WTC11 (cell line): ENCODE data around the gene NXPH4. TPM values are rescaled to one million over a fixed set of nuclear protein-coding genes. Genes with fewer than 3 reads are reported as not detected.

Source experiments
- ATAC-seq: fragments of 200-7000 bp; cut with Tn5 transposase; 2 replicates; pipeline ENCODE4 v1.10.0; 2021; ENCODE audit warnings: mild to moderate bottlenecking, moderate library complexity
- CTCF ChIA-PET: fragments of 300-600 bp; sonication (Branson Sonifier 250); formaldehyde crosslinking; loops from one replicate; lab custom pipeline; 2021; ENCODE audit warnings: antibody characterized with exemption; lab: Charles Lee
- POLR2A ChIA-PET: fragments of 350-600 bp; sonication (Branson Sonifier 250); formaldehyde crosslinking; loops from one replicate; lab custom pipeline; 2021; ENCODE audit warnings: antibody characterized with exemption; lab: Charles Lee
- DNase-seq: peaks from one replicate; pipeline ENCODE4 v3.0.0; 2021; ENCODE audit warnings: low spot score
- H3K27ac Mint-ChIP-seq: 2 replicates; pipeline ENCODE4 v1.8.0; 2021; ENCODE audit warnings: mixed read lengths
- H3K27me3 Mint-ChIP-seq: 2 replicates; pipeline ENCODE4 v1.8.0; 2021; ENCODE audit warnings: low read depth, mild to moderate bottlenecking, moderate library complexity, mixed read lengths
- H3K36me3 Mint-ChIP-seq: 2 replicates; pipeline ENCODE4 v1.8.0; 2021; ENCODE audit warnings: mixed read lengths
- H3K4me1 Mint-ChIP-seq: 2 replicates; pipeline ENCODE4 v1.8.0; 2022; ENCODE audit warnings: mixed read lengths
- H3K4me3 Mint-ChIP-seq: 2 replicates; pipeline ENCODE4 v1.8.0; 2021; ENCODE audit warnings: mild to moderate bottlenecking, moderate library complexity, mixed read lengths
- H3K9me3 Mint-ChIP-seq: 2 replicates; pipeline ENCODE4 v1.8.0; 2021; ENCODE audit warnings: mixed read lengths
- ARID4B ChIP-seq: sonication (generic); formaldehyde crosslinking; IDR thresholded peaks from 2 replicates; pipeline ENCODE4 v1.8.0; 2023; ENCODE audit warnings: missing genetic modification reagents, mild to moderate bottlenecking, borderline replicate concordance
- ETV6 ChIP-seq: sonication (generic); formaldehyde crosslinking; IDR thresholded peaks from 2 replicates; pipeline ENCODE4 v1.8.1; 2022; ENCODE audit warnings: mild to moderate bottlenecking, missing genetic modification reagents
- FOXP4 ChIP-seq: sonication (generic); formaldehyde crosslinking; IDR thresholded peaks from 2 replicates; pipeline ENCODE4 v1.8.0; 2022; ENCODE audit warnings: mild to moderate bottlenecking, missing genetic modification reagents
- GRHL2 ChIP-seq: fragments of 250-450 bp; sonication (Bioruptor Pico); IDR thresholded peaks from 2 replicates; pipeline ENCODE4 v1.8.0; 2022; ENCODE audit warnings: mild to moderate bottlenecking, moderate library complexity; ENCODE audit not compliant: insufficient replicate concordance, severe bottlenecking
- HMGXB4 ChIP-seq: sonication (generic); formaldehyde crosslinking; IDR thresholded peaks from 2 replicates; pipeline ENCODE4 v1.8.1; 2023; ENCODE audit warnings: mild to moderate bottlenecking, moderate library complexity, missing genetic modification reagents
- IRF2 ChIP-seq: sonication (generic); formaldehyde crosslinking; IDR thresholded peaks from 2 replicates; pipeline ENCODE4 v1.8.0; 2022; ENCODE audit warnings: low read depth, missing genetic modification reagents, borderline replicate concordance
- MAX ChIP-seq: sonication (generic); formaldehyde crosslinking; IDR thresholded peaks from 2 replicates; pipeline ENCODE4 v1.8.0; 2022; ENCODE audit warnings: mild to moderate bottlenecking, missing genetic modification reagents
- MXD4 ChIP-seq: fragments of 250-450 bp; sonication (Bioruptor Pico); IDR thresholded peaks from 2 replicates; pipeline ENCODE4 v1.8.0; 2021; ENCODE audit warnings: mild to moderate bottlenecking, moderate library complexity, borderline replicate concordance
- NFATC4 ChIP-seq: fragments of 250-450 bp; sonication (Bioruptor Pico); IDR thresholded peaks from 2 replicates; pipeline ENCODE4 v1.9.0; 2021; ENCODE audit warnings: mild to moderate bottlenecking
- NR1H2 ChIP-seq: sonication (generic); formaldehyde crosslinking; IDR thresholded peaks from 2 replicates; pipeline ENCODE4 v1.9.0; 2021; ENCODE audit warnings: mild to moderate bottlenecking, moderate library complexity, missing genetic modification reagents
- RELA ChIP-seq: sonication (generic); formaldehyde crosslinking; IDR thresholded peaks from 2 replicates; pipeline ENCODE4 v1.8.1; 2022; ENCODE audit warnings: missing genetic modification reagents, mild to moderate bottlenecking, borderline replicate concordance
- TP53 ChIP-seq: sonication (generic); formaldehyde crosslinking; IDR thresholded peaks from 2 replicates; pipeline ENCODE4 v1.8.1; 2023; ENCODE audit warnings: mild to moderate bottlenecking, missing genetic modification reagents
- USF2 ChIP-seq: sonication (generic); formaldehyde crosslinking; IDR thresholded peaks from 2 replicates; pipeline ENCODE4 v1.8.1; 2023; ENCODE audit warnings: mild to moderate bottlenecking, missing genetic modification reagents, moderate library complexity
- ZBTB21 ChIP-seq: sonication (generic); formaldehyde crosslinking; IDR thresholded peaks from 2 replicates; pipeline ENCODE4 v1.8.1; 2023; ENCODE audit warnings: mild to moderate bottlenecking, missing genetic modification reagents, borderline replicate concordance
- ZNF219 ChIP-seq: sonication (generic); formaldehyde crosslinking; IDR thresholded peaks from 2 replicates; pipeline ENCODE4 v1.8.0; 2023; ENCODE audit warnings: missing genetic modification reagents, mild to moderate bottlenecking, borderline replicate concordance
- ZNF263 ChIP-seq: sonication (generic); formaldehyde crosslinking; IDR thresholded peaks from 2 replicates; pipeline ENCODE4 v1.8.1; 2022; ENCODE audit warnings: low read depth, mild to moderate bottlenecking, moderate library complexity, missing genetic modification reagents
- ZNF425 ChIP-seq: fragments of 250-450 bp; sonication (Bioruptor Pico); conservative IDR thresholded peaks from 2 replicates; pipeline ENCODE4 v1.9.0; 2021; ENCODE audit warnings: mild to moderate bottlenecking
- ZNF512 ChIP-seq: sonication (generic); formaldehyde crosslinking; IDR thresholded peaks from 2 replicates; pipeline ENCODE4 v1.8.1; 2022; ENCODE audit warnings: missing genetic modification reagents, borderline replicate concordance
- total RNA-seq: library from RNA; stranded (reverse); gene quantifications from 3 replicates; pipeline ENCODE4 v1.2.3, GENCODE V29; 2021

Gene NXPH4
- total RNA-seq, 1 experiment from 2014 or later: 4.9 TPM

GRCh38 chr12:57266681-57267080 is 50.1 kb downstream of the NXPH4 start:
- Mint-ChIP-seq H3K4me3 (no peak overlapping the region), H3K36me3 (peaks cover 21% of the 10 kb centered on the region), H3K9me3 (no peaks in the 10 kb centered on the region), H3K27ac (peak overlapping the region; percentile 86; the same call in 1 of the 2 replicates), H3K27me3 (no peaks in the 10 kb centered on the region), H3K4me1 (peaks cover 5% of the 10 kb centered on the region)
- ATAC-seq (no peak), DNase-seq (no peak)
- POLR2A ChIA-PET: no interaction called here
- TF ChIP-seq TP53 (CRISPR knock-in tag): no peak
- CTCF ChIA-PET: interaction anchor here (1.0 to 4.6 kb wide), 4 partner anchors 21 to 210 kb away, joined by 4 to 22 read pairs (median 6); no protein-coding TSS in a partner anchor

- DNase-seq: no peak
- ChIA-PET POLR2A (no interaction called here), CTCF (interaction anchor here (0.9 to 1.3 kb wide), 2 partner anchors 55 to 184 kb away, joined by 3 to 4 read pairs; no protein-coding TSS in a partner anchor)
- H3K27me3 Mint-ChIP-seq: no peaks in the 10 kb centered on the region
- no peaks in the 10 kb centered on the region for H3K4me1 Mint-ChIP-seq
- no peak for ATAC-seq
- no peak overlapping the region for H3K27ac Mint-ChIP-seq
- H3K9me3 Mint-ChIP-seq: no peaks in the 10 kb centered on the region
- TF ChIP-seq ETV6 (CRISPR knock-in tag): no peak
- no peak for TF ChIP-seq FOXP4 (CRISPR knock-in tag)
- no peak for TF ChIP-seq ZNF263 (CRISPR knock-in tag)
- no peak for TF ChIP-seq NR1H2 (CRISPR knock-in tag)
- no peak for TF ChIP-seq ZNF512 (CRISPR knock-in tag)
- no peak for TF ChIP-seq USF2 (CRISPR knock-in tag)
- no peak for TF ChIP-seq ZBTB21 (CRISPR knock-in tag)
- TF ChIP-seq RELA (CRISPR knock-in tag): no peak
- no peak for TF ChIP-seq GRHL2 (CRISPR knock-in tag)
- no peak for TF ChIP-seq IRF2
- TF ChIP-seq NFATC4 (CRISPR knock-in tag): no peak
- TF ChIP-seq MXD4: no peak
- no peak for TF ChIP-seq ZNF425 (CRISPR knock-in tag)
- no peak for TF ChIP-seq ZNF219 (CRISPR knock-in tag)
- peaks cover 21% of the 10 kb centered on the region for H3K36me3 Mint-ChIP-seq
- H3K4me3 Mint-ChIP-seq: no peak overlapping the region
Measured at GRCh38 chr12:57268264-57268663, 51.7 kb downstream of the NXPH4 start.

GRCh38 chr12:57270966-57271470 is 54.4 kb downstream of the NXPH4 start:
- Mint-ChIP-seq H3K4me3 (no peak overlapping the region), H3K36me3 (peaks cover 21% of the 10 kb centered on the region), H3K4me1 (no peaks in the 10 kb centered on the region), H3K9me3 (no peaks in the 10 kb centered on the region), H3K27me3 (no peaks in the 10 kb centered on the region), H3K27ac (no peak overlapping the region; the same call in 1 of the 2 replicates)
- POLR2A ChIA-PET: interaction anchor here (1.0 kb wide), 1 partner anchor 19 kb away, joined by 3 read pairs; no protein-coding TSS in a partner anchor
- ATAC-seq (peak; percentile 93), DNase-seq (no peak)
- CTCF ChIA-PET: interaction anchor here (0.6 to 3.2 kb wide), 25 partner anchors 11 to 319 kb away, joined by 3 to 19 read pairs (median 5); partner anchors contain the start of genes GLI1, INHBE, SHMT2 and STAC3
- TF ChIP-seq HMGXB4 (no peak), MAX (CRISPR knock-in tag) (no peak), ETV6 (CRISPR knock-in tag) (no peak), ARID4B (no peak), ZBTB21 (CRISPR knock-in tag) (no peak)
